22Rv1 (cell line): Measurements from ENCODE around the gene CHAC2.

ENCODE experiments used
- ZFX ChIP-seq: fragments of 450-650 bp; IDR thresholded peaks from 2 replicates; pipeline ENCODE4 v1.6.1; 2017; ENCODE audit warnings: antibody characterized with exemption, borderline replicate concordance
- TF ChIP-seq, protein P1 (sequence below): fragments of 450-650 bp; IDR thresholded peaks from 2 replicates; pipeline ENCODE4 v1.5.1; 2017; ENCODE audit warnings: mild to moderate bottlenecking

DNA sequence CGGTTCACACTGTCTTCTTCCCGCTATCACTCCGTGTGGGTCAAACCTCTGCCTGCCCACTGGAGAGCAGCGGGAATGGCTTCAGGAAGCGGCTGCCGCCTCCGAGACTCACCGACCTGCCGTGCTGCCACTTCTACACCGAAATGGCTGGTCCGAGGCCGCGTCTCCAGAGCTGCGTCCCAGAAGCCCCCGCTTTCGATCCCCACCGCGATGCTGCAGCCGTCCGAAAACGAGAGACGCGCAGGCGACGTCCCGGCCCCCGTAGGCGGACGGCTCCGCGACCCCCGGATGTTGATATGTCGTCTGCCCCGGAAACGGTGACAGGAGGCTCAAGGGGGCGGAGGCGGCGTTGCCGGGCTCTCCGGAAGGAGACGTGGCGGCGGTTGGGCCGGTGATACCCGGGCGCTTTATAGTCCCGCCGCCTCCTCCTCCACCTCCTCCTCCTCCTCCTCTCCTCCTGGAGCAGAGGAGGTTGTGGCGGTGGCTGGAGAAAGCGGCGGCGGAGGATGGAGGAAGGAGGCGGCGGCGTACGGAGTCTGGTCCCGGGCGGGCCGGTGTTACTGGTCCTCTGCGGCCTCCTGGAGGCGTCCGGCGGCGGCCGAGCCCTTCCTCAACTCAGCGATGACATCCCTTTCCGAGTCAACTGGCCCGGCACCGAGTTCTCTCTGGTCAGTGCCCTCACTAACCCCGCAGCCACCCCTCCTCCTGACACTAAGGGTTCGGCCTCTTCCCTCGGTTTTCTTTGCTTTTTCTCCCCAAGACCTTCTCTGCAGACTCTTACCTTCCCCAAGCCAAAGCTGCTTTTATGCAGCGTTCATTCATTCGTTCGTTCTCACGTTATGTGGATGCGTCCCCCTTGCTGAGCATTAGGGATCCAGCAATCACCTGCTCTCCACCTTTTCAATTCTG is 19.4 kb downstream of the CHAC2 start, which contains the start of the genes ASB3 and ERLEC1:
- TF ChIP-seq, protein P1, sequence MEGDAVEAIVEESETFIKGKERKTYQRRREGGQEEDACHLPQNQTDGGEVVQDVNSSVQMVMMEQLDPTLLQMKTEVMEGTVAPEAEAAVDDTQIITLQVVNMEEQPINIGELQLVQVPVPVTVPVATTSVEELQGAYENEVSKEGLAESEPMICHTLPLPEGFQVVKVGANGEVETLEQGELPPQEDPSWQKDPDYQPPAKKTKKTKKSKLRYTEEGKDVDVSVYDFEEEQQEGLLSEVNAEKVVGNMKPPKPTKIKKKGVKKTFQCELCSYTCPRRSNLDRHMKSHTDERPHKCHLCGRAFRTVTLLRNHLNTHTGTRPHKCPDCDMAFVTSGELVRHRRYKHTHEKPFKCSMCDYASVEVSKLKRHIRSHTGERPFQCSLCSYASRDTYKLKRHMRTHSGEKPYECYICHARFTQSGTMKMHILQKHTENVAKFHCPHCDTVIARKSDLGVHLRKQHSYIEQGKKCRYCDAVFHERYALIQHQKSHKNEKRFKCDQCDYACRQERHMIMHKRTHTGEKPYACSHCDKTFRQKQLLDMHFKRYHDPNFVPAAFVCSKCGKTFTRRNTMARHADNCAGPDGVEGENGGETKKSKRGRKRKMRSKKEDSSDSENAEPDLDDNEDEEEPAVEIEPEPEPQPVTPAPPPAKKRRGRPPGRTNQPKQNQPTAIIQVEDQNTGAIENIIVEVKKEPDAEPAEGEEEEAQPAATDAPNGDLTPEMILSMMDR: no peak
- no peak for TF ChIP-seq ZFX
